ENCODE measurements around the gene NBPF3. TPM values are rescaled to one million over a fixed set of nuclear protein-coding genes. Genes with fewer than 3 reads are reported as not detected.

Gene NBPF3
- total RNA-seq, 1 experiment from 2014 or later = 3.1 TPM

DNA sequence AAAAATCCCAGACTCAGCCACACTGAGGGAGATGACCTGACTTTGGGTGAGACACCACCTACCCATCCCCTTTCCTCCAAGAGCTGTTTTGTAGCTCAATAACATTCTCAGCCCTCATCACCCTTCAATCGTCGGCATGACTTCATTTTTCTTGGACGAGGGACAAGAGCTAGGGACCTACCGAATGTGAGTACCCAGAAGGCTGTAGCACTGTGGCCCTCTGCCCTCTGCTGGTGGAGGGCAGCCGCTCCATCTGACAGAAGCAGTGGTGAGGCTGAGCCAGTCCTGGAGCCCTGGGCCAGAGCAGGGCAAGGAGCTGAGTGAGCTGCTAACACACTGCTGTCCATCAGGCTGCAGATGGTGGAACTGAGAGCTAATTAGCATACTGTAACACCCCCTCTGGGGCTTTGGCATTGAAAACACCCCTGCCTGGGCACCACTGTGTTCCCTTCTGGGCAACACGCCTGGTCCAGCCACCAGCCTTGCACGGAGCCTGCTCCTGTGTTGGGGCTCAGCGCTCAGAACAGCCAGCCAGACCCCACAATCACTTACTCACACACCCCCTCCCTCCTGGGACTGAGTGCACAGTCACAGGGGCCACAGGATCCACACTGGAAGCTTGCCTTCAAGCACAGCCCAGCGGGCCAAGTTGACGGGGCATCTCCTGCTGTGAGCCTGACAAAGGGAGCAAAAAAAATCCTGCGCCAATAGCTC is 51.0 kb downstream of the NBPF3 start:
- DNase-seq (ENCODE audit: extremely low read depth, low read depth) = peak; percentile 33

DNA sequence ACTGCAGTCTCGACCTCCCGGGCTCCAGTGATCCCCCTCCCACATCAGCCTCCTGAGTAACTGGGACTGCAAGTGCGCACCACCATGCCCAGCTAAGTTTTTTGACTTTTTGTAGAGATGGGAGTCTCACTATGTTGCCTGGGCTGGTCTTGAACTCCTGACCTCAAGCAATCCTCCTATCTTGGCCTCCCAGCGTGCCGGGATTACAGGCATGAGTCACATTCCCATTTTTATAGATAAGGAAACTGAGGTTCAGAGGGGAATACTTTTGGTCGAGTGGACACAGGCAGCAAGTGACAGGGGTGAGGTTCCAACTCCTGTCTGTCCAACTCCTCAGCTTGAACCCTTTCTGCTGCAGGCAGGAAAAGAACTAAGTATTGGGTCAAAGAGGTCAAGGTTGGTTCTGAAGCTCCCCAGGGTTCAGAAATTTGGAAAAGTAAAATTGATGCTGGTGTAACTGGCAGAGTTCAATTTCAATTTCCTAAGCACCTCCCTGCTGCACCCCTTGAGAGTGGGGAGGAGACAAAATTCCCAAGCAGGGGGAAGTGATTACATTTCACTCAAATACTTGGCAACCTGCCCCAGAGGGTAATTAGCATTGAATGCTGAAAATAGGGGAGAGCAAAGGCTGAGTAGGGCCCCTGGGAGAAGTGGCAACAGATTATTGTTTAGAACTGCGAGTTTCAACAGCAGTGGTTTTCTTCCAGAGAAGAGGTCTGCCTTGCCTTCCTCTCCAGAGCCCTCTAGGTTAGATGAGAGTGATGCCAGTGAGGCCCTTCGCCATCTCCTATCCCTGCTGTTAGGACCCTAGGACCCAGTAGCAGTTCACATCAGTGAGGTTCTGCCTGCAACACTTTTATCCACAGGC is 51.8 kb downstream of the NBPF3 start:
- DNase-seq (ENCODE audit: extremely low read depth, low read depth) = no peak

DNA sequence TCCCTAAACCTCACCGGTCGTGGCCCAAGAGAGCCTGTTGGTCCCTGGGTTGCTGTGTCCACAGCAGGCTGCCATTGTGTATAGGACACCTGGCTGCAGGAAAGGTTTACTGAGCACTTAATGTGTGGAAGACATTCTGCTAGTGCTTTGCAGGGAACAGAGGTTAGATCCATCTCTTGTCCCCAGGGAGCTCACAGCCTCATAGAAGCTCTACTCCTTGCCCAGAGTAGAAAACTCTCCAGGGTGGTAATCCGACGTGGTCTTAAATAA is 52.4 kb downstream of the NBPF3 start:
- DNase-seq (ENCODE audit: extremely low read depth, low read depth) = no peak

DNA sequence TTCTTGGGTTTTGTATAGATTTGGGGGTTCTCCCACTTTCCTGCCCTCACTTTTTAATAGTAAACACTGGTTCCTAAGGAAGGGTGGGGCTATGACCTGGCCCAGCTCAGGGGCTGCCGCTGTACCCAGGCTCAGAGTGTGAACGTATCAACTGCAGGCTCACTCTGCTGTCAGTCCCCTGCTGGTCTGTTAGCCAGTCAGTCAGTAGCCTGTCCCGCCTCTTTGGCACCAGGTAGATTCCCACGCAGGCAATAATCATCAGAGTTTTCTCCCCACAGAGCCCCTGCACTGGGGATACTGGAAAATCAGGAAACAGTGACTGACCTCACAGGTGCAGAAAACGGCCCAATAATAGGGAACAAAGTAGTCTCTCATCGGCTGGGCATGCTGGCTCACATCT is 54.3 kb downstream of the NBPF3 start:
- no peak for DNase-seq (ENCODE audit: extremely low read depth, low read depth)

DNA sequence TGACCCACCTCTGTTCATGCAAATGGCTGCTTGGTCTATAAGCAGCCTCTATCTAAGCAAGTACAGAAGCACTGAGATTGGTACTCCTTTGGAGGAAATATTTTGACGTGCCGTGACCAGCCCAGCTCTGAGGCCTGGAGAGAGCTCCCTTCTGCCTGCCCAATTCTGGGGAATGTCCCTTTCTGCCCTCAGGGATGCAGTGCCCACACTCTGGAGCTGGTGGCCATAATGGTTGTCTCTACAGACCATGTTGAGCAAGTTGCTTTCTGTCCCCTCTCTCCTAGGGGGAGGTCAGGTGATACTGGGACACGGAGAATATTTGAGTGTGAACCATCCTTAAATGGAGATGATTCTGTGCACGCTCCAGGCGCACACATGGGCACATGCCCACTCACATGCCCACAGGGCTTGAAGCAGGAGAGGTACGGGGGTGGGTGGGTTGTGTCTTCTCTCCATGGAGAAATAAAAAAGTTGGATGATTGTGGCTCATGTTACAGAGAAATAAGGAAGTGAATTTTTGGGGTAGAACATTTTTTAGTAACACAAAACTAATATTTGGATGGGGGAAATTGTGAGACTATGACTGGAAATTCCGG is 55.4 kb downstream of the NBPF3 start:
- no peak for DNase-seq (ENCODE audit: extremely low read depth, low read depth)

DNA sequence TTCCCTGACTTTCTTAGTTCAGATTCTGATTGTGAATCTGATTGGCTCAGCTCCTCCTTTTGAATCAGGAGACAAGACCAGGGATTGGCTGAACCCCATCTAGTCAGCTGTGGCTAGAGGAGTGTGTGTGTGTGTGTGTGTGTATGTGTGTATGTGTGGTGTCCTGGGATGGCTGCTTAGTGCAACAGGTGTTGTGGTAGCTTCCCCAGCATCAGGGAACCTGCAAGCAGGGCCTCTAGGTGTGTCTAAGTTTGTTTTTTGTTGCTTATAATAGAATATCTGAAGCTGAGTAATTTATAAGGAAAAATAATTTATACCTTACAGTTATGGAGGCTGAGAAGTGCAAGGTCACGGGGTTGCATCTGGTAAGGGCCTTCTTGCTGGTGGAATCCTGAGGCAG is 56.1 kb downstream of the NBPF3 start:
- no peak for DNase-seq (ENCODE audit: extremely low read depth, low read depth)

DNA sequence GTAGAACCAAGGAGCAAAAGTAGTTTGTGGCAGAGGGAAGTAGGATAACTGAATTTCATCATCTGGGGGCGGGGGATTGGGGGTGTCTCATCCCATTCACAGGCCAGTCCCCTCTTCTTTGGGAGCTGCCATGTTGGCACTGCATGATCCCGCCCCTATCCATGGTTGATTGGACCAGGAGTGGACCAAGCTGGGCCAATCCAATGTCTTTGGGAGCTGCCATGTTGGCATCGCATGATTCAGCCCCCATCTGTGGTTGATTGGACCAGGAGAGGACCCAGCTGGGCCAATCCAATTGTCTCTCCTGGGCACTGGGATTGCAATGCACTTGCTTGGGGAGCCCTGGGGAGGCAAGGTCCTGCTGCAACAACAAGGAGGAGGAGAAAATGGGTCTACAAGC is 56.9 kb downstream of the NBPF3 start:
- no peak for DNase-seq (ENCODE audit: extremely low read depth, low read depth)

DNA sequence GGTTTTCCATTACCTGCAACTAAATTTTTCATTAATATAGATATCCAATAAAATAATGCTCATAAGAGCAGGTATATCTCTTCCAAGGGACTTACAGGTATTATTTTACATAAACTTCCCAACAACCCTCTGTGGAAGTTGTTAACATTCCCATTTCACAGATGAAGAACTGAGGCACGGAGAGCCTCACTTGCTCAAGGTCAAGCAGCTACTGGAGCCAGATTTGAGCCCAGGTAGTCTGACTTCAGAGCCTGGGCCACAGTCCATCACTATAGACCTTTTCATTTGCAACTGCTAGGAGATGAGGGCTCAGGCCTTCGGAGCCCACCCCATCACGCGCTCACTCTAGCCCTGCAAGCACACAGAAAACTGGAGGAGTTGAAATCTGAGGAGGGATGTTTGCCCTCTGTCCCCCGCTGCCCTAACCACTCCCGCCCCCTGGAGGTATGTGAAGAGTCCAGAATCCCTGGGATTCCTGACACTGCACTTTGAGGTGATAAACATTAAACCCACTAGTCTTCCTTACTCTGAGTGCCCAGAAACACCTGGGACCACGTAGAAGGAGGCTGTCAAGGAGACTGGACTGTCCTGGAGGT is 57.6 kb downstream of the NBPF3 start:
- DNase-seq (ENCODE audit: extremely low read depth, low read depth) = no peak

DNA sequence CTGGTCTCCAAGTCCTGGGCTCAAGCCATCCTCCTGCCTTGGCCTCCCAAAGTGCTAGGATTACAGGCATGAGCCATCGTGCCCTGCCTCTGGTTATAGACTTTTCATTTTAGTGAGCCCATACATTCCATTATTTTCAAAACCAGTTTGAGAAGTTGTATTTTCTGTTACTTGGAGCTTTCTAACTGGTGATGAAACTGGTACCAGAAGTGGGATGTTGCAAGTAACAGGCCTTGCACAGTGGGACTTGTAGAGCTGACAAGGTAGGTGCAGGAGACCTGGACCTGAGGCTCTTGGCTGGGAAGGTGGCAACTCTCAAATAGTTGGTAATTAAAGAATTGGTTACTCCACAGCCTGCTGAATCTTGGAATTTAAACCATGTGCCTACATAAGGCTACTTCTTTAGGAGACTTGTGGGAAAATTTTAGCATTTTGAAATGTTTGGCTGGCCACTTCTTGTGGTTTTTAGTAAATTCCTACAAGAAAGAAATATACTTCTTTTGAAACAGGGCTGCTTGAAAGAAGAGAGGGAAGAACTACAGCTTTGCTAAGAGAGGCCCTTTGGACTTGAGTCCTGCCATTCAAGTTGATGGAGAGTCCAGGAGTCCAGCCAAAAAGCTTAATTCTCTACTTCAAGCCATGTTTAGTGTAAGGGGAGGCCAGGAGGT is 59.5 kb downstream of the NBPF3 start:
- DNase-seq (ENCODE audit: extremely low read depth, low read depth) = no peak

DNA sequence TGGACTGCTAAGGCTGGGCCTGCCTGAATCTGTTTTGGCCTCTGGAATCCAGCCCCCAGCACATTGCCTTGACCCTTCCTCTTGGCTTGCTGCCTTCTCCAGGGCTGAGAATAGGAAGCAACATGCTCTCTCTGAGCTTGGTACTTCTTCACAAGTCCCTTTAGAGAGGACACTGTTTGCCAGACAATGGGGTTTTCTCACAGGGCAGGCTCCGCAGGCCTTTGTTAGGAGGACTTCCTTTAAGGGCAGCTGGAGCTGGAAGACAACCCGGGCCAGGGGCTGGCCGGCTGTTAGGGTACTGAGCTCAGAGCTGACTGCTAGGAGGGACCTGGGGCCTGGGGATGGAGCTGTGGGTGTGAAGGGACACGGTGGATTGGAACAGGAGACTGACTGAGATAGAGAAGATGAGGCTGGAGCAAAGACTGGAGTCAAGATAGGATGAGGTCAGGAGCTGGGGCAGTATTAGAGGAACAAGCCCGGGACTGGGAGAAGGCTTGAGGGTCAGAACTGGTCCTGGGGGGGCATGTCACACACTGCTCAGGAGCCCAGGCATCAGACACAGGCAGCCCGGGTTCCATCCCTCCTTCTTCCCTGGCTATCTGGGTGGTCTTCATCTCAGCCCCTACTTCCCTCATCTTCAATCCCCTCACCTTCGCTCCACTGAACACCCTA is 63.9 kb downstream of the NBPF3 start:
- no peak for DNase-seq (ENCODE audit: extremely low read depth, low read depth)

DNA sequence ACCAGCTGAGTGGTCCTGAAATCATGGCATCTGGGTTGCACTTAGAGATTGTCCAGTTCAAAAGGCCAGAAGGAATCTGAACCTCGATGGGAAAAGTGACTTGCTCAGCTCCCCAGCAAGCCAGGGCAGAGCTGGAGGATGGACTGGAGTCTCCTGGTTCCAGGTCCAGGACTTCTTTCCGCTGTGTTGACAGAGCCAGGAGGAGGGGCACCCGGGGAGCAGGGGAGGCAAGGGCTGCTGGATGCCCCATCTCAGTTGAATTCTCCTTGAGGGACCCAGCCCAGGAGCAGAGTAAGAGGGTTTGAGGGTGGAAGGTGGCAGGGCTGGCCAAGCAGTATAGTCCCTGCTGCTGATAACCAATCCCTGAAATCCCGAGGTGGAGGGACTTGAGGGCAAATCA is 66.9 kb downstream of the NBPF3 start:
- no peak for DNase-seq (ENCODE audit: extremely low read depth, low read depth)

DNA sequence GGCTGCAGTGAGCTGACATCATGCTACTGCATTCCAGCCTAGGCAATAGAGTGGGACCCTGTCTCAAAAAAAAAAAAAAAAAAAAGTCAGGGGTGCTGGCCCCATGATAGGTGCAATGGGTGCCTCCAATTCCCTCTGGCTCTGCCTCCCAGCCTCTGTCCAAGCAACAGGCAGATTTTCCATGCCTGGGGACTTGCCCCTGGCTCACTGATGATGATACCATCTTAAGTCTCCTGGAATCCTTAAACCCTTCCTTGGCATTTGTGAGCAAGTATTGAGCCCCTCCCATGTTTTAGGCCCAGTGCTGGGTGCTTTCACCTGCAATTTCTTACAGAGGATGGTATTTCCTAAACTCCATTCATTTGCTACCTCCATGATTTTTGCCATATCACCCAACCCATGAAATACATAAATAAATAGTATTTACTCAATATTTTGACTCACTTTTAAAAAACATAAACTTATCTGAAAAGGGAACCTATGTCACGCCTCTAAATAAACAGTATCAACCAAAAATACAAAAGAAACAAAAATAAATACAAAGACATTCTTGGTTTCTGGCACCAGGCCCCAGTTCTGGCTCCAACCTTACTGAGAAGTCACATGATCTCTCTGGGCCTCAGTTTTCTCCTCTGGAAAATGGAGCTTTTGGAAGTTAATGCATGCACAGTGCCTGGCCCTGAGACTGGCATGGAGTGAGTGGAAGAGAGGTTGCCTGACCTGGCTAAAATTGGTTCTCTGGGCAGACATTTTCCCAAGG is 67.8 kb downstream of the NBPF3 start:
- no peak for DNase-seq (ENCODE audit: extremely low read depth, low read depth)

DNA sequence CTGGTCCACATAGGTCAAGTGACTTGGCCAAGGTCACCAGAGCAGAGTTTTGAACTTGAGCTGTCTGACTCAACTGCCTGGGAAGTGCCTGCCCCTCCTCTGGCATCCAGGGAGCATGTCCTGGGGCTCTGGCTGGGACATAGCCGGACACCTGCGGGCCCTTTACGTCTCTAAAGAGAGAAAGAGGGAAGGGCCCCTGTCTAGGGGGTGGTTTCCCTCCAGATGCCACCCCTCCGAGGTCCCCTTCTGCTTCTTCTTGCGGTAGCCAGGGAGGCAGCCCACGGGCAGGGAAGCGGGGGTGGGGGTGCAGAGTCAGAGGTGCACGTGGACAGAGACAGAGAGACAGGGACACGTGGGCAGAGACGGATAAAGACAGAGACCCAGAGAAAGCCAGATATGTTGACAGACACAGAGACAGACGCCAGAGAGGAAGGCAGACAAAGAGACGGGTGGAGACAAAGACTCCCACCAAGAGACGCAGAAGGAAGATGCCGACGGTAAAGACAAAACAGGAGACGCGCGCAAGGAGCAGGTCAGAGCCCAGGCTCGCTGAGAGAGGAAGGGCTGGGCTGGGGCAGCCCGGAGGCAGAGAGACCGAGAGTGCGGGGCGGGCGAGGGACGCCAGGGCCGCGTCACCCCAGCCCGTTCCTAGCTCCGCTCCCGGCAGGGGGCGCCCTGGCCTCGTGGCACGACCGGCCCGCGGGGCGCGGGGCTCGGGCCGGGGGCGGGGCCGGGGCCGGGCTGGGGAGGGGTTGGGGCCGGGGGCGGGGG is 68.8 kb downstream of the NBPF3 start:
- peak; percentile 17 for DNase-seq (ENCODE audit: extremely low read depth, low read depth)

DNA sequence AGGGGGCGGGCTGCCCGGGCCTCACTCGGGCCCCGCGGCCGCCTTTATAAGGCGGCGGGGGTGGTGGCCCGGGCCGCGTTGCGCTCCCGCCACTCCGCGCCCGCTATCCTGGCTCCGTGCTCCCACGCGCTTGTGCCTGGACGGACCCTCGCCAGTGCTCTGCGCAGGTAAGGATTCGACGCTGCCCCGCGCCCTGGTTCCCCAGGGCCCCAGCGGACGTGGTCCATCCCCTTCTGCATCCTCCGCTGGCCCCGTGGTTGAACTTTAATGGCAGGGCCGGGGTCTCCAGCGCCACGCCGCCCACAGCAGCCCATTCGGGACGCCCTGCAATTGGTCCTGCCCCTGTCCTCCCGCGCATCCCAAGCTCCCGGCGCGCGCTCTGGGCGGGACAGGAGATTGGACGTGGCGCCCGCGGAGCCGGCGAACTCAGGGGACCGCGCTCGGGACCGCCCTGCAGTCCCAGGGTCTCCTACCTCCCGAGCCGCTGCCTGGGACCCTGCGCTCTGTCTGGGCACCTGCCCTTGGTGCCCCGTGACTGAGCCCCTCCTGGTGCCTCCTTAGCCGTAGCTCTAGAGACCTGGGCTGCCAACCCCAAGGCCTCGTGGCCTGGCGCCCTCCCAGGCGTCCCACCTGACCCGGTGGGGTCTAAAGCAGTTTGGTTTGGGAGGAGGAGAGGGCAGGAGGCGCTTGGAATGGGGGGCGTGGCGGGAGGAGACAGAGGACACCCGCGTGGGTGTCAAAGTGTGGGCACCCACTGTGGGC is 69.6 kb downstream of the NBPF3 start, which contains the start of gene ALPL:
TSS of gene ALPL (plus strand) at position 73 of the 762 bp plus-strand sequence. CDS start 44,659 bp downstream, outside the sequence.
- DNase-seq (ENCODE audit: extremely low read depth, low read depth) = no peak

DNA sequence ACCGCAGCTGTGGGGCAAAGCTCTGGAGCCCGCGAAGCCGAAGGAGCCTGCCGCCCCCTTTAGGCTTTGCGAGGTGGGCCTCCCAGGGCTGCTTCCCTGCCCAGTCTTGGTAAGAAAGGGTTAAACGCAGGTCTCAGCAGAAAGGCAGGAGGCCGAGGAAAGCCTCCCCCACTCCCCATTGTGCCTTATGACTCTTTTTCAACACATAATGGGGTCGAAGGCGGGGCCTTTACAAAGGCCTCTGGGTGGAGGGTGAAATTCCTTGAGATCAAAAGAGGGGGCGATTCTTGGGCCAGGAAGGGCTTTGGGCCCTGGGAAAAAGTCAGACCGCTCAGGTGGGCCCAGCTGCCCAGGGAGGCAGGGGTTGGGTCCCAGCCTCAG is 70.2 kb downstream of the NBPF3 start:
- no peak for DNase-seq (ENCODE audit: extremely low read depth, low read depth)

DNA sequence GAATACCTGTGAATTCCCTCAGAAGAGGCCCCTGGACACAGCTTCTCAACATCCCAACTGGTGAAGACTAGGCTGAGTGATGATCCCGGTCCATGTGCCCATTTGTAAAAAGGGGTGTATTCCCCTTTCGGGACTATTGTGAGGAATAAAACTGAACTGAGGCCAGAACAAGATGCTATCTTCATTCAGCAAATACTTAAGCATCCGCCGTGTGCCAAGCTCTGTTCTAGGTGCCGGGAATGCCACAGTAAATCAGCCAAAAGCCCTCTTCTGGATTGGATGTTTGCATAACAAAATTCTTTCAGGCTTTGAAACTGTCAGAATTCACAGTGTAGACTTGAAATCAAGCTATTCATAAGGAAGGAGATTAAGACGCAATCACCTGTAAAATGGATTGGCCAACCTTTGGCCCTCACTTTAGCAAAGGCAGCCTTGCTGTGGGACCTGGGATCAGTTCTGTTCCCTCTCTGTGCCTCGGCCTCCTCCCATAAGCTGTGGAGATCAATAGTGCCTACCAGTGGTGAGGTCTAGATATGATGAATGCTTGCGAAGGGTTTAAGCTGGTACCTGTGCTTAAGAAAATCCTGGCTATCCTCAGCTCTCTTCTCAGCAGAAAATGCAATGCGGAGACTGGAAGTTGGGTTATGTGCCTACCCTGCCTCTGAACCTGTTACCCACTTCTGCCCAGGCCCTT is 71.1 kb downstream of the NBPF3 start:
- DNase-seq (ENCODE audit: extremely low read depth, low read depth) = no peak

Data from NCI-H460 (cell line).